WERI-Rb-1 (cell line): ENCODE data around the gene PTBP1.
"Not testable (repeated sequence)": the region's sequence is repeated elsewhere in the genome, so short reads cannot be mapped to it uniquely, and the experiment has no call there.

ENCODE experiments used
- DNase-seq: peaks from one replicate; pipeline ENCODE4 v3.0.0-alpha.2; 2020
- H3K27ac ChIP-seq: fragments of 250-450 bp; sonication (Bioruptor Pico); 2 replicates; pipeline ENCODE4 v1.5.1; 2020; ENCODE audit warnings: mild to moderate bottlenecking, moderate library complexity
- H3K27me3 ChIP-seq: fragments of 250-450 bp; sonication (Bioruptor Pico); 2 replicates; pipeline ENCODE4 v1.5.1; 2021; ENCODE audit warnings: mild to moderate bottlenecking, low read depth, moderate library complexity; ENCODE audit not compliant: insufficient read depth, severe bottlenecking
- H3K36me3 ChIP-seq: fragments of 250-450 bp; sonication (Bioruptor Pico); 2 replicates; pipeline ENCODE4 v1.5.1; 2020; ENCODE audit warnings: mild to moderate bottlenecking, moderate library complexity
- H3K4me3 ChIP-seq: 2 replicates; pipeline ENCODE4 v1.5.1; 2011; ENCODE audit warnings: low read depth, mild to moderate bottlenecking, control low read depth, low read length
- H3K9me3 ChIP-seq: fragments of 250-450 bp; sonication (Bioruptor Pico); 2 replicates; pipeline ENCODE4 v1.5.1; 2021; ENCODE audit warnings: mild to moderate bottlenecking, moderate library complexity; ENCODE audit not compliant: severe bottlenecking
- TF ChIP-seq, protein P1 (sequence below): IDR thresholded peaks from 2 replicates; pipeline ENCODE4 v1.5.1; 2011; ENCODE audit warnings: low read depth, mild to moderate bottlenecking, control low read depth, inconsistent platforms, low read length

PTBP1 gene

DNA sequence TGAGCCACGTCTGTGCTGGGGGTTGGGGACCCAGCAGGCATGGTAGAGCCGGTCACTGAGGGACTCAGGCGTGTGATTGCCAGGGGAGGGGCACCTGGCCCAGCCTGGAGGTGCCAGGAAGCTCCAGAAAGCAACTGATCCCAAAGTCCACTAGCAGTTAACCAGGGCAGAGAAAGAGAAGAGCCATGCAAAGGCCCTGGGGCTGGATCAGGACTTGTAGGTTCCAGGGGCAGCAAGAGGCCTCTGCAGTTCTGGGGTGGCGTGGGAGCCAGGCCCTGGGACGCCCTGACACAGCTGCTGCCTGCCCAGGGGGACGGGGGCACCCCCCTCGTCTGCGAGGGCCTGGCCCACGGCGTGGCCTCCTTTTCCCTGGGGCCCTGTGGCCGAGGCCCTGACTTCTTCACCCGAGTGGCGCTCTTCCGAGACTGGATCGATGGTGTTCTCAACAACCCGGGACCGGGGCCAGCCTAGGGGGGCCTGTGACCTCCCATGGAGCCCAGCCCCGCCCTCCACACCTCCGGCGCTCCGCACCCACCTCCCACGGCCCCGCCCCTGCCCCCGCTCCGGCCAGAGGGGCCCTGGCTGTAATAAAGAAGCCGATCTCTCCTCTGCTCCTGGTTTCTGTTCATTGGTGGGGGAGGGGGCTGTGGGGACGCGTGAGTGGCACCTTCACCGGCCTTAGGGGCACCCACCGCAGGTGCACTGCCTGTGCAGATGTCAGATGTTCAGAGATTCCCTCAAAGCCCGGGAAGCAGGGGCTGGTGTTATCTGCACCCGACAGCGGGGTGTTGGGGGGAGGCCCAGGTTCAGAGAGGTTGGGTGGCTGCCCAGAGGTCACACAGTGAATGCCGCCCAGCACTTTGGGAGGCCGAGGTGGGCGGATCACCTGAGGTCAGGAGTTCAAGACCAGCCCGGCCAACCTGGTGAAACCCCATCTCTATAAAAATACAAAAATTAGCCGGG is 34.4 kb downstream of the PTBP1 start:
- TF ChIP-seq, protein P1, sequence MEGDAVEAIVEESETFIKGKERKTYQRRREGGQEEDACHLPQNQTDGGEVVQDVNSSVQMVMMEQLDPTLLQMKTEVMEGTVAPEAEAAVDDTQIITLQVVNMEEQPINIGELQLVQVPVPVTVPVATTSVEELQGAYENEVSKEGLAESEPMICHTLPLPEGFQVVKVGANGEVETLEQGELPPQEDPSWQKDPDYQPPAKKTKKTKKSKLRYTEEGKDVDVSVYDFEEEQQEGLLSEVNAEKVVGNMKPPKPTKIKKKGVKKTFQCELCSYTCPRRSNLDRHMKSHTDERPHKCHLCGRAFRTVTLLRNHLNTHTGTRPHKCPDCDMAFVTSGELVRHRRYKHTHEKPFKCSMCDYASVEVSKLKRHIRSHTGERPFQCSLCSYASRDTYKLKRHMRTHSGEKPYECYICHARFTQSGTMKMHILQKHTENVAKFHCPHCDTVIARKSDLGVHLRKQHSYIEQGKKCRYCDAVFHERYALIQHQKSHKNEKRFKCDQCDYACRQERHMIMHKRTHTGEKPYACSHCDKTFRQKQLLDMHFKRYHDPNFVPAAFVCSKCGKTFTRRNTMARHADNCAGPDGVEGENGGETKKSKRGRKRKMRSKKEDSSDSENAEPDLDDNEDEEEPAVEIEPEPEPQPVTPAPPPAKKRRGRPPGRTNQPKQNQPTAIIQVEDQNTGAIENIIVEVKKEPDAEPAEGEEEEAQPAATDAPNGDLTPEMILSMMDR: no peak
- no peak for DNase-seq
- H3K4me3 ChIP-seq: no peak overlapping the region

DNA sequence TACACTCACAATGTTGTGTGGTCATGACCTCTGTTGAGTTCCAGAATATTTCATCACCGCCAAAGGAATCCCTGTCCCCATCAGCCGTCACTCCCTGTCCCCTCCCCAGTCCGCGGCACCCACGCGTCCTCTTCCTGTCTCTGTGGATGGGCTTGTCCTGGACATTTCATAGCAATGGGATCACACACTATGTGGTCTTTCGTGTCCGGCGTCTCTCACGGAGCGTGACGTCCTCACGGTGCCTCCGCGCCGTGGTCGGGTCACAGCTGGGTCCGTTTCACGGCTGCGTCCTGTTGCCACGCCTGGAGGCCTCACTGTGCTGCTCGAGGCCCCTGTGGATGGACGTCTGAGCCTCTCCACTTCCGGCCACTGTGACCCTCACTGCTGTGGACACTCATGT is 37.0 kb downstream of the PTBP1 start:
- Histone ChIP-seq H3K9me3 (no peaks in the 10 kb centered on the region), H3K27me3 (no peaks in the 10 kb centered on the region), H3K4me3 (no peak overlapping the region), H3K27ac (no peak overlapping the region), H3K36me3 (no peaks in the 10 kb centered on the region)
- DNase-seq: no peak
- TF ChIP-seq, protein P1: no peak

More for the DNA sequence above, 34.4 kb downstream of the PTBP1 start:
- Histone ChIP-seq H3K27ac (no peak overlapping the region), H3K27me3 (no peaks in the 10 kb centered on the region), H3K36me3 (no peaks in the 10 kb centered on the region), H3K9me3 (no peaks in the 10 kb centered on the region)

DNA sequence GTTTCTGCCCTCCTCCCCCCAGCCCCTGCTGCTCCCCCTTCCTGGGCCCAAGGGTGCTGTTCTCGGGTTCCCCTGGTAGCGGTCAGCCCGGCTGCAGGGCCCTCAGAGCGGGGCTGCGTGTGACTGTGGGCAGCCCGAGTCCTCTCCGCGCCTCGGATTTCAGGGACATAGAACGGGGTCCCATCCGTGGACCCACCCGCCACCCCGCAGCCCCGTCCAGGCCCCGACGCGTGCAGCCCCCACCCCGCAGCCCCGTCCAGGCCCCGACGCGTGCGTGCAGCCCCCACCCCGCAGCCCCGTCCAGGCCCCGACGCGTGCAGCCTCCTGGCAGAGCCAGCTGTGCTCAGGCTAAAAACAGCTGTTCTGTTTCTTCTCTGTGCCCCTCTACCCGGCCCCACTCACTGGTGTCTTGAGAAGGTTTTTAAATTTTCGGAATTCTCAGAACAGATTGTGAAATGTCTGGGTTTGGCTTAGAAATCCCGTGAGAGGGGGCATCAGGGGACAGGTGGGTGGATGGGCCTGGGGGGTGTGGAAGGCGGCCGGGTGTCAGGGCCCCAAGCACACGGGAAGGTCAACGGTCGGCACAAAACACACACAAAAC is 38.1 kb downstream of the PTBP1 start:
- H3K27me3 ChIP-seq: no peaks in the 10 kb centered on the region
- no peaks in the 10 kb centered on the region for H3K9me3 ChIP-seq
- no peak overlapping the region for H3K27ac ChIP-seq
- no peak overlapping the region for H3K4me3 ChIP-seq
- no peaks in the 10 kb centered on the region for H3K36me3 ChIP-seq
- DNase-seq: no peak
- TF ChIP-seq, protein P1: no peak

DNA sequence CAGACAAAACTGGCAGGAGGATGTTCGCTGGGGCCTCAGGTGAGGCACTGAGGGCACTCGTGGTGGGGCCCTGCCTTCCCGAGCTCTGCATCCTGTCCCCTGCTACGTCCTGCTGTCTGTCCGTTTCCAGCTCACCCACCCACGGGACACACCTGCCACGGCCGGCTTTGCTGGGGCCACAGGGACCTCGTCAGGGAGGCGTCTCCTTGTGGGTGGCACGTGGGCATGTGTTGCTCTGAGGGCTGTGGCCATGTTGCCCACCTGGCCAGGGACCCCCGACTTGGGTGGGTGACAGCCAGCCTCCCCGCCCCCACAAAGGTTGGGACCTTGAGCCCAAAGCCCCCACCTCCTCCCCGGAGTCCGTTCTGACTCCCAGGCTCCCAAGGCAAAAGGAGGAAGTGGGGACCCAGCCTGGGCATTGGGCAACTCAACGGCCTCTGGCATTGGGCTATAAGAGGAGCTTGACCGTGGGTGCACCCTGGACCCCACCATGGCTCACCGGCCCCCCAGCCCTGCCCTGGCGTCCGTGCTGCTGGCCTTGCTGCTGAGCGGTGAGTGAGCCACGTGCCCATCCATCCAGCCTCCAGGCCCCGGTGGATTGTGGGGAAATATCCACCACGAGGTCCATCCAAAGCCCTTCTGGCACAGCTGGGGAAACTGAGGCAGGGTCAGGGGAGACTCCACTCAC is 43.4 kb downstream of the PTBP1 start, which contains the start of gene PRTN3:
TSS of gene PRTN3 (plus strand) at position 481 of the 688 bp plus-strand sequence. CDS start at position 491, 10 bp downstream.
- H3K9me3 ChIP-seq: no peaks in the 10 kb centered on the region
- DNase-seq: no peak
- TF ChIP-seq, protein P1: no peak
- no peak within 1 kb of the TSS for H3K4me3 ChIP-seq
- no peaks in the 10 kb centered on the region for H3K27me3 ChIP-seq
- no peaks in the 10 kb centered on the region for H3K36me3 ChIP-seq
- H3K27ac ChIP-seq: no peak within 1 kb of the TSS

DNA sequence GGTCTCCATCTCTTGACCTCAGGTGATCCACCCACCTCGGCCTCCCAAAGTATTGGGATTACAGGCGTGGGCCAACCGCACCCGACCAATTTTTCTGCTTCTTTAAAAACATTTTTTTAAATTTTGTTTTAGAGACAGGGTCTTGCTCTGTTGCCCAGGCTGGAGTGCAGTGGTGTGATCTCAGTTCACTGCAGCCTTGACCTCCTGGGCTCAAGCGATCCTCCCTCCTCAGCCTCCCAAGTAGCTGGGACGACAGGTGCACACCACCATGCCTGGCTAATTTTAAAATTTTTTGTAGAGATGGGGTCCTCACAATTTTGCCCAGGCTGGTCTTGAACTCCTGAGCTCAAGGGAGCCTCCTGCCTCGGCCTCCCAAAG is 45.5 kb downstream of the PTBP1 start:
- not testable (repeated sequence) for DNase-seq, H3K27me3 ChIP-seq, H3K4me3 ChIP-seq

More for the DNA sequence above, 45.5 kb downstream of the PTBP1 start:
- H3K36me3 ChIP-seq, H3K27ac ChIP-seq, H3K9me3 ChIP-seq: not testable (repeated sequence)
